Measurements from ENCODE around the gene CA11. TPM values are rescaled to one million over a fixed set of nuclear protein-coding genes. Genes with fewer than 3 reads are reported as not detected.
A peak's percentile ranks its signal among the peaks of the same experiment; 100 is the strongest.

Gene CA11
- total RNA-seq, 1 donor from 2014 or later: 7.8 TPM

GRCh38 chr19:48648134-48648533, 2.1 kb upstream of the CA11 start:
- H3K4me3 Mint-ChIP-seq (ENCODE audit: unreplicated experiment): peak overlapping the region; percentile 54
- no peak for DNase-seq
- peaks cover 3% of the 10 kb centered on the region for H3K4me1 Mint-ChIP-seq (ENCODE audit: low read depth, unreplicated experiment)
- H3K27me3 Mint-ChIP-seq (ENCODE audit: unreplicated experiment): peaks cover 8% of the 10 kb centered on the region
- no peak for TF ChIP-seq CTCF (IDR thresholded peaks at IDR 0.05; ENCODE audit: partially characterized antibody, unreplicated experiment)
- H3K9me3 Mint-ChIP-seq (ENCODE audit: unreplicated experiment): peaks cover 5% of the 10 kb centered on the region
- peak overlapping the region; percentile 36 for H3K27ac Mint-ChIP-seq (ENCODE audit: unreplicated experiment)
- H3K36me3 Mint-ChIP-seq (ENCODE audit: unreplicated experiment): no peaks in the 10 kb centered on the region

GRCh38 chr19:48646722-48647216, 782 bp upstream of the CA11 start:
- Mint-ChIP-seq H3K27ac (ENCODE audit: unreplicated experiment) (peak overlapping the region; percentile 37), H3K36me3 (ENCODE audit: unreplicated experiment) (no peaks in the 10 kb centered on the region), H3K4me1 (ENCODE audit: low read depth, unreplicated experiment) (peaks cover 3% of the 10 kb centered on the region), H3K9me3 (ENCODE audit: unreplicated experiment) (peaks cover 8% of the 10 kb centered on the region), H3K4me3 (ENCODE audit: unreplicated experiment) (no peak overlapping the region), H3K27me3 (ENCODE audit: unreplicated experiment) (peaks cover 8% of the 10 kb centered on the region)
- DNase-seq: no peak
- TF ChIP-seq CTCF (IDR thresholded peaks at IDR 0.05; ENCODE audit: partially characterized antibody, unreplicated experiment): no peak

GRCh38 chr19:48645620-48646000, 377 bp downstream of the CA11 start:
- Mint-ChIP-seq H3K9me3 (ENCODE audit: unreplicated experiment) (peaks cover 8% of the 10 kb centered on the region), H3K4me3 (ENCODE audit: unreplicated experiment) (peak overlapping the region; percentile 92), H3K27me3 (ENCODE audit: unreplicated experiment) (peaks cover 11% of the 10 kb centered on the region), H3K4me1 (ENCODE audit: low read depth, unreplicated experiment) (peaks cover 3% of the 10 kb centered on the region), H3K27ac (ENCODE audit: unreplicated experiment) (peak overlapping the region; percentile 82), H3K36me3 (ENCODE audit: unreplicated experiment) (no peaks in the 10 kb centered on the region)
- DNase-seq: no peak
- TF ChIP-seq CTCF (IDR thresholded peaks at IDR 0.05; ENCODE audit: partially characterized antibody, unreplicated experiment): no peak

GRCh38 chr19:48644839-48645619, 958 bp downstream of the CA11 start:
- TF ChIP-seq CTCF (IDR thresholded peaks at IDR 0.05; ENCODE audit: partially characterized antibody, unreplicated experiment): no peak
- Mint-ChIP-seq H3K36me3 (ENCODE audit: unreplicated experiment) (no peaks in the 10 kb centered on the region), H3K9me3 (ENCODE audit: unreplicated experiment) (peaks cover 8% of the 10 kb centered on the region), H3K4me3 (ENCODE audit: unreplicated experiment) (peak overlapping the region; percentile 92), H3K27ac (ENCODE audit: unreplicated experiment) (no peak overlapping the region), H3K27me3 (ENCODE audit: unreplicated experiment) (peaks cover 13% of the 10 kb centered on the region), H3K4me1 (ENCODE audit: low read depth, unreplicated experiment) (peaks cover 3% of the 10 kb centered on the region)
- peak; percentile 71 for DNase-seq

- Mint-ChIP-seq H3K9me3 (ENCODE audit: unreplicated experiment) (peaks cover 8% of the 10 kb centered on the region), H3K27ac (ENCODE audit: unreplicated experiment) (no peak overlapping the region), H3K4me1 (ENCODE audit: low read depth, unreplicated experiment) (peaks cover 5% of the 10 kb centered on the region), H3K27me3 (ENCODE audit: unreplicated experiment) (peaks cover 16% of the 10 kb centered on the region), H3K36me3 (ENCODE audit: unreplicated experiment) (no peaks in the 10 kb centered on the region), H3K4me3 (ENCODE audit: unreplicated experiment) (no peak overlapping the region)
- no peak for TF ChIP-seq CTCF (IDR thresholded peaks at IDR 0.05; ENCODE audit: partially characterized antibody, unreplicated experiment)
- no peak for DNase-seq
These were observed 1.6 kb downstream of the CA11 start for GRCh38 chr19:48644355-48644754.

All from glutamatergic neuron (in vitro differentiated cells).